PFSK-1 (cell line): ENCODE measurements around the gene C10orf143. TPM values are rescaled to one million over a fixed set of nuclear protein-coding genes. Genes with fewer than 3 reads are reported as not detected.

Experiments used
- FOXP2 ChIP-seq: optimal IDR thresholded peaks from 2 replicates; pipeline ENCODE3; 2011; ENCODE audit warnings: borderline replicate concordance, control low read depth, inconsistent platforms; ENCODE audit not compliant: insufficient read depth; ENCODE audit errors: extremely low read length, extremely low read depth
- POLR2AphosphoS5 ChIP-seq: IDR thresholded peaks from 2 replicates; pipeline ENCODE4 v1.6.1; 2012; ENCODE audit warnings: low read depth, mild to moderate bottlenecking, control low read depth, low read length, moderate library complexity
- SIN3A ChIP-seq: IDR thresholded peaks from 2 replicates; pipeline ENCODE4 v1.6.1; 2012; ENCODE audit warnings: mild to moderate bottlenecking, low read length, moderate library complexity, borderline replicate concordance; ENCODE audit not compliant: insufficient read depth
- TAF1 ChIP-seq: IDR thresholded peaks from 2 replicates; pipeline ENCODE4 v1.6.1; 2012; ENCODE audit warnings: low read length, control low read depth, borderline replicate concordance; ENCODE audit not compliant: insufficient read depth
- polyA plus RNA-seq: library from polyadenylated mRNA; unstranded; fragments of >200 nt; gene quantifications from one replicate; pipeline ENCODE4 v1.2.1, GENCODE V29; 2012; ENCODE audit warnings: low read depth, missing spikeins; ENCODE audit not compliant: insufficient read length
- TF ChIP-seq, protein P1 (sequence below), 2 experiments: IDR thresholded peaks; 2 replicates each; pipeline versions ENCODE4 v1.6.1 to v1.8.0; 2011 to 2012; ENCODE audit warnings: low read depth in 2 of 2, low read length in 2 of 2, control low read depth in 1 of 2, inconsistent platforms in 1 of 2, mild to moderate bottlenecking in 1 of 2, moderate library complexity in 1 of 2; ENCODE audit not compliant: insufficient read depth in 1 of 2

The C10orf143 gene
- polyA plus RNA-seq = 0.46 TPM

DNA sequence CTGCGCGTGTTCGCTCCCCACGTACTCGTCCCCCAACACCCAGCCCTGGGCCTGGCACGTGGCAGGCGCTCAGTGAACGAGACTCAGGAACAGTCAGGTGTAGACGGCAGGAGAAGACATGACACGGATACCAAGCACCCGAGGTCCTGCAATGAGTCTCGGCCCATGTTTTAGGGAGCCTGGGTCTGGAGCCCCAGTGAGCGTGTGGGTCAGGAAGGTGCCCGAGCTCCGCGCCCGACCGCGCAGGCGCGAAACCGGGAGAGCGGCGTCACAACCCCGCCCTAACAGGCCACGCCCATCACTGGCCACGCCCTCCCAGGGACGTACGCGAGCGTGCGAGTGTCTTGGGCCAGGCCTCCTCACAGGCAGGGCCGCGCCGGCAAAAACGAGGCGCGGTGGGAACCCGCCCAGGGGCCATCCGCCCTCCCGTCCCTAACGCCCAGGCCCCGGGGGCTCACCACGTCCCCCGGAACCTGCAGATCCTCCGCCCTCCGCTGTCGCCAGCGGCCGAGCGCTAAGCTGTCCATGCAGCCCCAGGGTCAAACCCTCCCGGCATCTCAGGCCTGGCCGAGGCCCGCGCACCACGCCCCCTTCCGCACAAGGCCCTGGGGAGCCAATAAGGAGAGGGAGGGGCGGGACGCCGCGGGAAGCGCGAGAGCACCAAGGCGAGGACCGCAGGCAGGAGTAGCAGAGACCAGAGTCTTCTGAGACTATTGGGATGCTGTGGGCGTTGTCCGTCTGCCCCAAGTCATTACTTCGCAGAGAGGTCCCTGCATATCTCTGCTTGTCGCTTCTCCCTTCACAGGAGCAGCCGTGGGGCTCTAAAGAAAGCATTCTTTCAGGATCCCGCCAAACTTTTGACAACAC lies at the start of gene C10orf143:
Gene C10orf143 (minus strand): TSS at position 585 of the 867 bp plus-strand sequence. CDS start 58 bp downstream, at position 527.
- TF ChIP-seq SIN3A = 0 out of 2 replicates have a peak, but pooled peaks have one; percentile 7
- TF ChIP-seq TAF1 = peak; percentile 77; the same call in 1 of the 2 replicates
- TF ChIP-seq, protein P1, sequence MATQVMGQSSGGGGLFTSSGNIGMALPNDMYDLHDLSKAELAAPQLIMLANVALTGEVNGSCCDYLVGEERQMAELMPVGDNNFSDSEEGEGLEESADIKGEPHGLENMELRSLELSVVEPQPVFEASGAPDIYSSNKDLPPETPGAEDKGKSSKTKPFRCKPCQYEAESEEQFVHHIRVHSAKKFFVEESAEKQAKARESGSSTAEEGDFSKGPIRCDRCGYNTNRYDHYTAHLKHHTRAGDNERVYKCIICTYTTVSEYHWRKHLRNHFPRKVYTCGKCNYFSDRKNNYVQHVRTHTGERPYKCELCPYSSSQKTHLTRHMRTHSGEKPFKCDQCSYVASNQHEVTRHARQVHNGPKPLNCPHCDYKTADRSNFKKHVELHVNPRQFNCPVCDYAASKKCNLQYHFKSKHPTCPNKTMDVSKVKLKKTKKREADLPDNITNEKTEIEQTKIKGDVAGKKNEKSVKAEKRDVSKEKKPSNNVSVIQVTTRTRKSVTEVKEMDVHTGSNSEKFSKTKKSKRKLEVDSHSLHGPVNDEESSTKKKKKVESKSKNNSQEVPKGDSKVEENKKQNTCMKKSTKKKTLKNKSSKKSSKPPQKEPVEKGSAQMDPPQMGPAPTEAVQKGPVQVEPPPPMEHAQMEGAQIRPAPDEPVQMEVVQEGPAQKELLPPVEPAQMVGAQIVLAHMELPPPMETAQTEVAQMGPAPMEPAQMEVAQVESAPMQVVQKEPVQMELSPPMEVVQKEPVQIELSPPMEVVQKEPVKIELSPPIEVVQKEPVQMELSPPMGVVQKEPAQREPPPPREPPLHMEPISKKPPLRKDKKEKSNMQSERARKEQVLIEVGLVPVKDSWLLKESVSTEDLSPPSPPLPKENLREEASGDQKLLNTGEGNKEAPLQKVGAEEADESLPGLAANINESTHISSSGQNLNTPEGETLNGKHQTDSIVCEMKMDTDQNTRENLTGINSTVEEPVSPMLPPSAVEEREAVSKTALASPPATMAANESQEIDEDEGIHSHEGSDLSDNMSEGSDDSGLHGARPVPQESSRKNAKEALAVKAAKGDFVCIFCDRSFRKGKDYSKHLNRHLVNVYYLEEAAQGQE (IDR thresholded peaks at IDR 0.05; ENCODE audit: insufficient read depth in 1 of 2, low read depth in 2 of 2, low read length in 2 of 2) = no peak
- no peak for TF ChIP-seq FOXP2
- TF ChIP-seq POLR2AphosphoS5 = peak; percentile 81

DNA sequence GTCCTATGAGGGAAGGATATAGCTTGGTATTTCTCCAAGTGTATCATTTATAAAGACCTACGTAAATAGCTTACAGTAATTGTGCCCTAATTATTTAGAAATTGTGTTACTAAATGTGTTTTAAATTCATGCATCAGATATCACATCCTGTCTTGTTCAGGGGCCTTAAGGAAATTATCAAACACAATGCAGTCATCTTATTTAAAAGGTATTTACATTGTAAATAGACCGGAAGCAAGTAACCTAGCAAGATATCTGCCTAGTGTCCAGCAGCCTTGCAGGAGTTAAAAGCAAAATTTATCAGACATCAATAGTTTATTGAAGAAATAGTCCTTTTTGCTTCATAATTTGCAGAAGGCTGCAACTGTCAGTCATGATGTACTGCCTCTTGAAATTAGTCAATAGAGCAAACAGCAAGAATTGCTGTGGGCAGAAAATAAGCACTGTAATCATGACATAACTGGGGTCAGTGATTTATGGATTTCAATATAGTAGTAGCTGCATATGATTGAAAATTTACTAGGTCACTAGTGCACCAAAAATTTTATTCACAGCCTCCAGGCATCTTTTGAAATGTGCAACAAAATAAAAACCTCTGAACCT lies 48.7 kb upstream of the C10orf143 start:
- TF ChIP-seq TAF1 = no peak
- TF ChIP-seq SIN3A = no peak
- no peak for TF ChIP-seq FOXP2
- TF ChIP-seq, protein P1 (IDR thresholded peaks at IDR 0.05; ENCODE audit: insufficient read depth in 1 of 2, low read depth in 2 of 2, low read length in 2 of 2) = no peak
- no peak for TF ChIP-seq POLR2AphosphoS5

DNA sequence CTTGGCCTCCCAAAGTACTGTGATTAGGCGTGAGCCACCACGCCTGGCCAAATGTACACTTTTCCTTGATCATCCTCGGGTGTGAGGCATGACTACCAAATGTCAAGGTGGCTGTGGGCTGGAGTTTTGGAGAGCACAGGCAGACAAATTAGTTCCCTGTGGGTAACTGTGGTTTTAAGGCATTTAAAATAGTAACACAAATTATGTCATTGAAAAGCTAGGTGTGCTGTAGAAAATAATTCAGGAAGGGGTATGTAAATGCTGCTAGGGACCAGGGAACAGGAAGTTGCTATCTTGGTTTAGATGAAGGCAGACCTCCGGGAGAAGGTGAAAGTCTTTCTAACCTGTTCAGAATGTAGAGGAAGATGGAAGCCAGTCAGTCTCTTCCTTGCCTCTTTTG lies 35.4 kb upstream of the C10orf143 start:
- TF ChIP-seq TAF1 = no peak
- no peak for TF ChIP-seq POLR2AphosphoS5
- TF ChIP-seq FOXP2 = no peak
- TF ChIP-seq, protein P1 (IDR thresholded peaks at IDR 0.05; ENCODE audit: insufficient read depth in 1 of 2, low read depth in 2 of 2, low read length in 2 of 2) = no peak
- no peak for TF ChIP-seq SIN3A

DNA sequence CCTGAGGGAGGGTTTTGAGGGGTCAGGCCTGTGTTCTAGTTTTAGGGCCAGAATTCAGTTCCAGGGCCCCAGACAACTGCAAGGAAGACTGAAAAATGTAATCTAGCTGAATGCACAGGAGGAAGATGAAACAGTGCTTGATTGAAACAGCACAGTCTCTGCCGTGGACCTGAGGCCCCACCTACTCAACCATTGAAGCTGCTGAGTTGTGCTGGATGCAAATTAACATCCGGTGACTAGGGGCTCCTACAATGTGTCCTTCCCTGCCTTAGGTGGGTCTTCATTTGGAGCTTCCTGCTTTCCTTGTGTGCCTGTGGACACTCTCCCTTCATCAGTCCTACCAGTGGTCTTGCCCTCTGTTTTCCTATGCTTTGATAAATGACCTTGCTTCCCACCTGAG lies 31.2 kb upstream of the C10orf143 start:
- TF ChIP-seq TAF1 (no peak), SIN3A (no peak), POLR2AphosphoS5 (no peak), FOXP2 (no peak)
- TF ChIP-seq, protein P1 (IDR thresholded peaks at IDR 0.05; ENCODE audit: insufficient read depth in 1 of 2, low read depth in 2 of 2, low read length in 2 of 2) = no peak
